AG04449 (cell line): ENCODE data around the gene STAG1.
"Not testable (repeated sequence)": the region's sequence is repeated elsewhere in the genome, so short reads cannot be mapped to it uniquely, and the experiment has no call there.

Experiments used
- CTCF ChIA-PET: fragments of 350-600 bp; formaldehyde crosslinking; extraction: SDS; loops from one replicate; lab custom pipeline; 2021; ENCODE audit warnings: antibody characterized with exemption; lab: Yijun Ruan, JAX
- POLR2A ChIA-PET: fragments of 400-600, 350-600 bp; formaldehyde crosslinking; extraction: SDS; loops from one replicate; lab custom pipeline; 2020; ENCODE audit warnings: antibody characterized with exemption, inconsistent platforms; lab: Yijun Ruan, JAX
- DNase-seq: peaks from one replicate; pipeline ENCODE4 v3.0.0-alpha.2; 2010; ENCODE audit warnings: low read depth, low spot score
- H3K4me3 ChIP-seq: 2 replicates; pipeline ENCODE4 v1.5.1; 2011; ENCODE audit warnings: low read depth, mild to moderate bottlenecking, control low read depth, low read length
- TF ChIP-seq, protein P1 (sequence below): IDR thresholded peaks from one replicate; pipeline ENCODE4 v1.5.1; 2011; ENCODE audit warnings: mild to moderate bottlenecking, moderate library complexity, low read length, control low read depth, inconsistent platforms; ENCODE audit not compliant: insufficient read depth; ENCODE audit errors: missing control alignments

STAG1 gene

DNA sequence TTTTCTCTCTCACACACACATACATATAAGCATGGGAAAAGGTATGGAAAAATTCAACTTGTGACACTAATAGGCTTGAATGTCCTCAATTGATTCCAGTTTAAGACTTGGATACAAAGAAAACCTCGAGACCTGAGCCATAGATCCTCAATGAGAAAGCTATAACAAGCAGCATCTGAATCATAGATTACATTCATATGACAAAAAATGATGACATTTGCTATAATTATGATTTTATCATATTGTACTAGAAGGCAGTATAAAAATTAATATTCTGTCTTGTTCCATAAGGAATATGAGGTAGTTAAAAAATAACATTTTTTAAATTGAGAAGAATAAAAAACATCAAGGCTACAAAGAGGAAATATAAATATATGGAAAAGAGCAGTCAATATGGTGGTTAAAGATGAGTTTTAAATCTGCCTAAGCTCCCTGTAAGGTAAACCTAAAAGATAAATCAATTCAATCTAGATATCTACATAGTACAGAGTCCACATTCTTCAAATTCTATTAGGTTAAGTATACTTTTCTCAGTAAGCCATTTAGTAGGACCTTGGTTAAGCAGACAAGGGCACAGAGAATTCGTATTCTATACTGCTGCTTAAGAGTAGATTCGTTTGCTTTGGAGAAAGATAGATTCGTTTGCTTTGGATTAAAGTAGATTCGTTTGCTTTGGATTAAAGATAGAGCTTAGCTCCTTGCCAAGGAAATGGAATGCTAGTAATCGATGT, 175.7 kb downstream of the STAG1 start:
- ChIA-PET POLR2A (no interaction called here), CTCF (interaction anchor here (0.9 to 1.5 kb wide), 2 partner anchors 18 to 185 kb away, joined by 3 to 5 read pairs; no protein-coding TSS in a partner anchor)
- TF ChIP-seq, protein P1, sequence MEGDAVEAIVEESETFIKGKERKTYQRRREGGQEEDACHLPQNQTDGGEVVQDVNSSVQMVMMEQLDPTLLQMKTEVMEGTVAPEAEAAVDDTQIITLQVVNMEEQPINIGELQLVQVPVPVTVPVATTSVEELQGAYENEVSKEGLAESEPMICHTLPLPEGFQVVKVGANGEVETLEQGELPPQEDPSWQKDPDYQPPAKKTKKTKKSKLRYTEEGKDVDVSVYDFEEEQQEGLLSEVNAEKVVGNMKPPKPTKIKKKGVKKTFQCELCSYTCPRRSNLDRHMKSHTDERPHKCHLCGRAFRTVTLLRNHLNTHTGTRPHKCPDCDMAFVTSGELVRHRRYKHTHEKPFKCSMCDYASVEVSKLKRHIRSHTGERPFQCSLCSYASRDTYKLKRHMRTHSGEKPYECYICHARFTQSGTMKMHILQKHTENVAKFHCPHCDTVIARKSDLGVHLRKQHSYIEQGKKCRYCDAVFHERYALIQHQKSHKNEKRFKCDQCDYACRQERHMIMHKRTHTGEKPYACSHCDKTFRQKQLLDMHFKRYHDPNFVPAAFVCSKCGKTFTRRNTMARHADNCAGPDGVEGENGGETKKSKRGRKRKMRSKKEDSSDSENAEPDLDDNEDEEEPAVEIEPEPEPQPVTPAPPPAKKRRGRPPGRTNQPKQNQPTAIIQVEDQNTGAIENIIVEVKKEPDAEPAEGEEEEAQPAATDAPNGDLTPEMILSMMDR = no peak
- DNase-seq = no peak
- H3K4me3 ChIP-seq = no peak overlapping the region

DNA sequence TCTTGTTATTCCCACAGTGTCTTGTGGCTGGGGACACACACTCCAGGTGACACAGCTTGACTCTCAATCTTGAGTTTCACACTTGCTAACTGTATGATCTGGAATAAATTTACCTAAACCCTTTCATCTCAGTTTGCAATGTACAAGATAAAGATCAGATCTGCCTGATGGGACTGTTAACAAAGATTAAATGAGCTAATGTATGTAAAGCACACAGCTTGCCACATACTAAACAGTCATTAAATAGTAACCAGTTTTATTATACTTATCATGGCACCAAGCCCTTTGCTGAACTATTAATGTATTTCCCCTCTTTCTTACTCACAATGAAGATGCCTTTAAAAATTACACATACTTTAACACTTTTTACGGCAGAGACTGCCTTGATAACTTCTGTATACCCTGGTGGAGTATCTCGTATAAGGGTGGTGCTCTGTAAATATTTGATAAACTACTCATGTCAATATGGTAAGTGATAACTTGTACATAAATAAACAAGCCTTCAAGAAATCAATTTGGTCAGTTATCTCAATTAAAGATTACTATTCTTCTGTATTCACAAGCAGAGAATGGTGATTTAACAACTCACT, 184.5 kb downstream of the STAG1 start:
- no peak overlapping the region for H3K4me3 ChIP-seq
- DNase-seq = no peak
- TF ChIP-seq, protein P1 = no peak
- ChIA-PET CTCF (no interaction called here), POLR2A (no interaction called here)

DNA sequence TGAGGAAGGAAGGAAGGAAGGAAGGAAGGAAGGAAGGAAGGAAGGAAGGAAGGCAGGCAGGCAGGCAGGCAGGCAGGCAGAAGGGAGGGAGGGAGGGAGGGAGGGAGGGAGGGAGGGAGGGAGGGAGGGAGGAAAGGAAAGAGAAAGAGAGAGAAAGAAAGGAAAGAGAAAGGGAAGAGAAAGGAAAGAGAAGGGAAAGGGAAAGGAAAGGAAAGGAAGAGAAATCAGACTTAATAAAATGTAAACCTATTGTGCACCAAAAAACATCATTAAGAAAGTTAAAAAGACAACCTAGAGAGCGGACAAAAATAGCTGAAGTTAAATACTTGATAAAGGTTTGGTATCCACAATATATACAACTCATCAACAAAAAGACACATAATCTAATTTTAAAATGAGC, 187.2 kb downstream of the STAG1 start:
- DNase-seq, H3K4me3 ChIP-seq, POLR2A ChIA-PET, CTCF ChIA-PET: not testable (repeated sequence)

DNA sequence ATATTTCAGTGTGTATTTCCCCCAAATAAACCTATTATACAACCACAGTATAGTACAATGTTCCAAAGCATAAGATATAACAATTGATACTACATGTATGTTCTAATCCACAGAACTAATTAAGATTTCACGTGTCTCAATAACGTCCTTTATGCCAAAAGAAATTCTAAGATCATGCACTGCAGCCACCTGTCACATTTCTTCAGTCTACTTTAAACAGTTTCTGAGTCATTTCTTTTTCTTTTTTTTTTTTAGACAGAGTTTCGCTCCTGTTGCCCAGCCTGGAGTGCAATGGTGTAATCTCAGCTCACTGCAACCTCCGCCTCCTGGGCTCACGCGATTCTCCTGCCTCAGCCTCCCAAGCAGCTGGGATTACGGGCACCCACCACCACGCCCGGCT, 190.2 kb downstream of the STAG1 start:
- H3K4me3 ChIP-seq = no peak overlapping the region
- CTCF ChIA-PET = no interaction called here
- TF ChIP-seq, protein P1 = no peak
- POLR2A ChIA-PET = no interaction called here
- no peak for DNase-seq

DNA sequence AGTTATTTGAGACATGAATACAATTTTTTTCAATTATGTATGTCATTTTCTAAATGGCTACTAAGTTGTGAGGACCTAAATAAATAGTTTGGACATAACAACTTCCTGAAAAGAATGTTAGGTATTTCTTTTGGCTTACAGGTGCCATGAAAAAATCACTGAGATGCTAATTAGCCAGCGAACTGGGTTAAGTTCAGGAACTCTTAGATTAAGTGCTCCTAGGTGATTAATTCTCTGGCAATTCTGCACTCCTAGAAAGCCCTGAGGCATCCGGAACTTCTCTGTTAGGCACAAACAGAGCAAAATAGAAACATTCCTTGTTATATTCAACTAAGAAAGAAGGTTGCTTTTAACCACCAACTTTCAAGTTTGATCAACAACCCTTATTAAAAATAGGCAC, 192.3 kb downstream of the STAG1 start:
- no peak overlapping the region for H3K4me3 ChIP-seq

DNA sequence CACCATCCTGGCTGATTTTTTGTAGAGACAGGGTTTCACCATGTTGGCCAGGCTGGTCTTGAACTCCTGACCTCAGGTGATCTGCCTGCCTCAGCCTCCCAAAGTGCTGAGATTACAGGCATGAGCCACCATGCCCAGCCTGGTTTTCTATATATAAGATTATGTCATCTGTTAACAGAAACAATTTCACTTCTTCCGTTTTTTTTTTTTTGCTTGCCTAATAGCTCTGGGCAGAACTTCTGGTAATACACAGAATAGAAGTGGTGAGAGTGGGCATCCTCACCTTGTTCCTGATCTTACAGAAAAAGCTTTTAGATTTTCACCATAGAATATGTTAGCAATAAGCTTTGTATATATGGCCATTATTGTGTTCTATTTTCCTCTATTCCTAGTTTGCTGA, 202.7 kb downstream of the STAG1 start:
- H3K4me3 ChIP-seq, POLR2A ChIA-PET, DNase-seq: not testable (repeated sequence)
- CTCF ChIA-PET = interaction anchor here (1.3 kb wide), 1 partner anchor 203 kb away, joined by 4 read pairs; the partner anchor contains the start of gene STAG1

More for the DNA sequence above, 192.3 kb downstream of the STAG1 start:
- ChIA-PET CTCF (interaction anchor here (1.4 kb wide), 1 partner anchor 13 kb away, joined by 3 read pairs; no protein-coding TSS in a partner anchor), POLR2A (no interaction called here)
- TF ChIP-seq, protein P1 = no peak
- DNase-seq = no peak

DNA sequence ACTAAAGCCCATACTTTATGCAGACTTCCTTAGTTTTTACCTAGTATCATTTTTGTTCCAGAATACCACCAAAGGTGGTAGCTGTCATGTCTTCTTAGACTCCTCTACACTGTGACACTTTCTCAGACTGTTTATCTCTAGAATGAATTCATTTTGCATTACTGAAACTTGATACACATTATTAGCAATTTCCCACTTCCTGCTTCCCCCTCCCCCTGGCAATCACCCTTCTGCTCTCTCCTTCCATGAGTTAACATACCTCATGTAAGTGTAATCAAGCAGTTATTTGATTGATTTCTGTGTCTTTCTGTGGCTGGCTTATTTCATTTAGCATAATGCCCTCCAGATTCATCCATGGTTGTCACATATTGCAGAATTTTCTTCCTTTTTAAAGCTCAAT, 204.9 kb downstream of the STAG1 start:
- H3K4me3 ChIP-seq = no peak overlapping the region
- TF ChIP-seq, protein P1 = no peak
- DNase-seq = no peak
- ChIA-PET CTCF (interaction anchor here (0.9 to 5.1 kb wide), 4 partner anchors 12 to 206 kb away, joined by 3 to 53 read pairs (median 3); partner anchors contain the start of gene STAG1), POLR2A (interaction anchor here (0.8 to 1.2 kb wide), 2 partner anchors 11 to 205 kb away, joined by 4 to 5 read pairs; partner anchors contain the start of gene STAG1)
